HT1080 (cell line): ENCODE data around the gene MAT2A. TPM values are rescaled to one million over a fixed set of nuclear protein-coding genes. Genes with fewer than 3 reads are reported as not detected.
A peak's percentile ranks its signal among the peaks of the same experiment; 100 is the strongest.

ENCODE experiments used
- DNase-seq: peaks from one replicate; pipeline ENCODE4 v3.0.0-alpha.2; 2015; ENCODE audit warnings: low read depth
- polyA plus RNA-seq, 2 experiments: library from polyadenylated mRNA; depleted of rRNA; stranded (reverse); fragments of >200 nt; gene quantifications; 2 replicates each; pipeline ENCODE4 v1.2.3, GENCODE V29; 2015
- total RNA-seq: library from RNA; depleted of rRNA; stranded (reverse); fragments of >200 nt; shearing (Covaris generic); gene quantifications from 2 replicates; pipeline ENCODE4 v1.2.3, GENCODE V29; 2014; rRNA removed

The MAT2A gene
- 82.1 and 140 TPM in 2 replicates for total RNA-seq
- 121 and 123 TPM in 2 replicates for polyA plus RNA-seq (2015; cell fraction: cytosol; rRNA removed)
- polyA plus RNA-seq (2015; cell fraction: nucleus; rRNA removed), result 1,405 and 1,466 TPM in 2 replicates

GRCh38 chr2:85538507-85539360 is at the start of gene MAT2A:
Gene MAT2A (plus strand): TSS chr2:85539168. CDS start chr2:85539288, 120 bp downstream.
- DNase-seq, result peak; percentile 93

GRCh38 chr2:85490861-85491755 is 47.9 kb upstream of the MAT2A start:
- no peak for DNase-seq

- DNase-seq, result no peak
Observed at GRCh38 chr2:85496436-85496835, 42.5 kb upstream of the MAT2A start.

GRCh38 chr2:85497944-85498630 is 40.9 kb upstream of the MAT2A start:
- DNase-seq, result no peak

GRCh38 chr2:85501248-85501647 is 37.7 kb upstream of the MAT2A start:
- peak; percentile 39 for DNase-seq

- DNase-seq, result no peak
Observed at GRCh38 chr2:85502720-85503119, 36.2 kb upstream of the MAT2A start.

GRCh38 chr2:85503168-85503850 is 35.7 kb upstream of the MAT2A start:
- no peak for DNase-seq

GRCh38 chr2:85503851-85504777 is 34.9 kb upstream of the MAT2A start:
- peak; percentile 56 for DNase-seq

- peak; percentile 100 for DNase-seq
Observed at GRCh38 chr2:85504778-85505261, 34.1 kb upstream of the MAT2A start.

GRCh38 chr2:85505551-85506238 is 33.3 kb upstream of the MAT2A start:
- DNase-seq, result no peak

- DNase-seq, result no peak
Observed at GRCh38 chr2:85506768-85507181, 32.2 kb upstream of the MAT2A start.

GRCh38 chr2:85511008-85511811 is 27.8 kb upstream of the MAT2A start:
- DNase-seq, result no peak

- no peak for DNase-seq
Observed at GRCh38 chr2:85514323-85514722, 24.6 kb upstream of the MAT2A start.

GRCh38 chr2:85516653-85517389 is 22.1 kb upstream of the MAT2A start:
- DNase-seq, result no peak

- DNase-seq, result no peak
Observed at GRCh38 chr2:85522090-85522647, 16.8 kb upstream of the MAT2A start.

- no peak for DNase-seq
Observed at GRCh38 chr2:85523062-85523902, 15.7 kb upstream of the MAT2A start.
